ENCODE results near the gene CYP2A13. TPM values are rescaled to one million over a fixed set of nuclear protein-coding genes. Genes with fewer than 3 reads are reported as not detected.

CYP2A13 gene
- polyA plus RNA-seq, 1 donor (not counting 4 experiments of a cell fraction or from before 2014, with no cell fraction given), result not detected

DNA sequence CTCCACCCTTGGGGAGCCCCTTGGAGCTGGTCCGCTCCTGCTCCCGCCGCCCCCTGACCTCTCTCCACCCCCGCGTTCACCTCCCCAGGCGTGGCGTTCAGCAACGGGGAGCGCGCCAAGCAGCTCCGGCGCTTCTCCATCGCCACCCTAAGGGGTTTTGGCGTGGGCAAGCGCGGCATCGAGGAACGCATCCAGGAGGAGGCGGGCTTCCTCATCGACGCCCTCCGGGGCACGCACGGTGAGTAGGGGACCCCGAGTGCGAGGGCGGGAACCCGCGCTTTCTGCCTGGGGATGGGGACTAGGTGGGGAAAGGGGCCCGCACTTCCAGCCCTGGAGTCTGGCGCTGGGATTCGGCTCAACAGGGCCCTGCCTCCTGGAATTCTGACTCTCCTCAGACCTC, 1.7 kb downstream of the CYP2A13 start:
- TF ChIP-seq, protein P1, sequence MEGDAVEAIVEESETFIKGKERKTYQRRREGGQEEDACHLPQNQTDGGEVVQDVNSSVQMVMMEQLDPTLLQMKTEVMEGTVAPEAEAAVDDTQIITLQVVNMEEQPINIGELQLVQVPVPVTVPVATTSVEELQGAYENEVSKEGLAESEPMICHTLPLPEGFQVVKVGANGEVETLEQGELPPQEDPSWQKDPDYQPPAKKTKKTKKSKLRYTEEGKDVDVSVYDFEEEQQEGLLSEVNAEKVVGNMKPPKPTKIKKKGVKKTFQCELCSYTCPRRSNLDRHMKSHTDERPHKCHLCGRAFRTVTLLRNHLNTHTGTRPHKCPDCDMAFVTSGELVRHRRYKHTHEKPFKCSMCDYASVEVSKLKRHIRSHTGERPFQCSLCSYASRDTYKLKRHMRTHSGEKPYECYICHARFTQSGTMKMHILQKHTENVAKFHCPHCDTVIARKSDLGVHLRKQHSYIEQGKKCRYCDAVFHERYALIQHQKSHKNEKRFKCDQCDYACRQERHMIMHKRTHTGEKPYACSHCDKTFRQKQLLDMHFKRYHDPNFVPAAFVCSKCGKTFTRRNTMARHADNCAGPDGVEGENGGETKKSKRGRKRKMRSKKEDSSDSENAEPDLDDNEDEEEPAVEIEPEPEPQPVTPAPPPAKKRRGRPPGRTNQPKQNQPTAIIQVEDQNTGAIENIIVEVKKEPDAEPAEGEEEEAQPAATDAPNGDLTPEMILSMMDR (optimal IDR thresholded peaks at IDR 0.05 in 1 of 3, IDR thresholded peaks at IDR 0.05 in 1 of 3, conservative IDR thresholded peaks at IDR 0.05 in 1 of 3; ENCODE audit: extremely low read depth in 1 of 3, insufficient read depth in 2 of 3, low read length in 3 of 3), result no peak
- TF ChIP-seq EZH2 (IDR thresholded peaks at IDR 0.05; ENCODE audit: low read length), result no peak
- no peak overlapping the region for H2AFZ ChIP-seq (ENCODE audit: control insufficient read depth, low read length)
- no peaks in the 10 kb centered on the region for H4K20me1 ChIP-seq (ENCODE audit: control insufficient read depth, extremely low read depth, insufficient read depth, low read length)
- DNase-seq (ENCODE audit: low read depth, low spot score), result no peak
- FAIRE-seq, result no peak
- no peaks in the 10 kb centered on the region for H3K79me2 ChIP-seq (ENCODE audit: control insufficient read depth, insufficient read depth, low read length)
- H3K27ac ChIP-seq (ENCODE audit: control insufficient read depth, insufficient read depth, low read length), result no peak overlapping the region
- no peak overlapping the region for H3K4me2 ChIP-seq (ENCODE audit: control insufficient read depth, extremely low read depth, insufficient read depth, low read depth, low read length)
- H3K36me3 ChIP-seq (ENCODE audit: control insufficient read depth in 2 of 2, extremely low read depth in 1 of 2, insufficient read depth in 2 of 2, low read length in 2 of 2), result no peaks in the 10 kb centered on the region
- no peaks in the 10 kb centered on the region for H3K4me1 ChIP-seq (ENCODE audit: control insufficient read depth, extremely low read depth, insufficient read depth, low read length)
- H3K9me1 ChIP-seq (ENCODE audit: control insufficient read depth, extremely low read depth, insufficient read depth, low read length), result no peaks in the 10 kb centered on the region
- peaks cover 15% of the 10 kb centered on the region for H3K27me3 ChIP-seq (ENCODE audit: control insufficient read depth, extremely low read depth, insufficient read depth, low read length)
- no peaks in the 10 kb centered on the region for H3K9me3 ChIP-seq (ENCODE audit: control insufficient read depth, low read depth, low read length)
- dilution Hi-C loops (cut with MboI; ENCODE audit: extremely low pct_ligation_motif_present, low sequenced_read_pairs), result no loop called here
- no peak overlapping the region for H3K4me3 ChIP-seq (ENCODE audit: control insufficient read depth in 2 of 3, extremely low read depth in 1 of 3, insufficient read depth in 2 of 3, low read depth in 1 of 3, low read length in 3 of 3)
- no peak overlapping the region for H3K9ac ChIP-seq (ENCODE audit: control insufficient read depth, extremely low read depth, insufficient read depth, low read length)

DNA sequence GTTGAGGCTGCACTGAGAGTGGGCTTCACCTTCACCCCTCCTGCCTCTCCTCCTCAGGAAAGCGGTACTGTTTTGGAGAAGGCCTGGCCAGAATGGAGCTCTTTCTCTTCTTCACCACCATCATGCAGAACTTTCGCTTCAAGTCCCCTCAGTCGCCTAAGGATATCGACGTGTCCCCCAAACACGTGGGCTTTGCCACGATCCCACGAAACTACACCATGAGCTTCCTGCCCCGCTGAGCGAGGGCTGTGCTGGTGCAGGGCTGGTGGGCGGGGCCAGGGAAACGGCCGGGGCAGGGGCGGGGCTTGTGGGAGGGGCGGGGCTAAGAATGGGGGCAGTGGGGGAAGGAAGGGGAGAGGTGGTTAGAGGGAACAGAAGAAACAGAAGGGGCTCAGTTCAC, 7.5 kb downstream of the CYP2A13 start:
- TF ChIP-seq EZH2 (IDR thresholded peaks at IDR 0.05; ENCODE audit: low read length), result no peak
- TF ChIP-seq, protein P1 (optimal IDR thresholded peaks at IDR 0.05 in 1 of 3, IDR thresholded peaks at IDR 0.05 in 1 of 3, conservative IDR thresholded peaks at IDR 0.05 in 1 of 3; ENCODE audit: extremely low read depth in 1 of 3, insufficient read depth in 2 of 3, low read length in 3 of 3), result no peak
- H3K4me3 ChIP-seq (ENCODE audit: control insufficient read depth in 2 of 3, extremely low read depth in 1 of 3, insufficient read depth in 2 of 3, low read depth in 1 of 3, low read length in 3 of 3), result no peak overlapping the region
- no peaks in the 10 kb centered on the region for H3K27me3 ChIP-seq (ENCODE audit: control insufficient read depth, extremely low read depth, insufficient read depth, low read length)
- H3K4me2 ChIP-seq (ENCODE audit: control insufficient read depth, extremely low read depth, insufficient read depth, low read depth, low read length), result no peak overlapping the region
- H3K27ac ChIP-seq (ENCODE audit: control insufficient read depth, insufficient read depth, low read length), result no peak overlapping the region
- no peak overlapping the region for H2AFZ ChIP-seq (ENCODE audit: control insufficient read depth, low read length)
- no peak overlapping the region for H3K9ac ChIP-seq (ENCODE audit: control insufficient read depth, extremely low read depth, insufficient read depth, low read length)
- H3K36me3 ChIP-seq (ENCODE audit: control insufficient read depth in 2 of 2, extremely low read depth in 1 of 2, insufficient read depth in 2 of 2, low read length in 2 of 2), result no peaks in the 10 kb centered on the region
- dilution Hi-C loops (cut with MboI; ENCODE audit: extremely low pct_ligation_motif_present, low sequenced_read_pairs), result no loop called here
- H3K79me2 ChIP-seq (ENCODE audit: control insufficient read depth, insufficient read depth, low read length), result no peaks in the 10 kb centered on the region
- DNase-seq (ENCODE audit: low read depth, low spot score) (no peak), FAIRE-seq (no peak)
- H3K9me3 ChIP-seq (ENCODE audit: control insufficient read depth, low read depth, low read length), result no peaks in the 10 kb centered on the region
- no peaks in the 10 kb centered on the region for H3K9me1 ChIP-seq (ENCODE audit: control insufficient read depth, extremely low read depth, insufficient read depth, low read length)
- no peaks in the 10 kb centered on the region for H4K20me1 ChIP-seq (ENCODE audit: control insufficient read depth, extremely low read depth, insufficient read depth, low read length)
- H3K4me1 ChIP-seq (ENCODE audit: control insufficient read depth, extremely low read depth, insufficient read depth, low read length), result no peaks in the 10 kb centered on the region

Measured in keratinocyte (primary cell).